ENCODE data around the gene ADAMTSL1.

DNA sequence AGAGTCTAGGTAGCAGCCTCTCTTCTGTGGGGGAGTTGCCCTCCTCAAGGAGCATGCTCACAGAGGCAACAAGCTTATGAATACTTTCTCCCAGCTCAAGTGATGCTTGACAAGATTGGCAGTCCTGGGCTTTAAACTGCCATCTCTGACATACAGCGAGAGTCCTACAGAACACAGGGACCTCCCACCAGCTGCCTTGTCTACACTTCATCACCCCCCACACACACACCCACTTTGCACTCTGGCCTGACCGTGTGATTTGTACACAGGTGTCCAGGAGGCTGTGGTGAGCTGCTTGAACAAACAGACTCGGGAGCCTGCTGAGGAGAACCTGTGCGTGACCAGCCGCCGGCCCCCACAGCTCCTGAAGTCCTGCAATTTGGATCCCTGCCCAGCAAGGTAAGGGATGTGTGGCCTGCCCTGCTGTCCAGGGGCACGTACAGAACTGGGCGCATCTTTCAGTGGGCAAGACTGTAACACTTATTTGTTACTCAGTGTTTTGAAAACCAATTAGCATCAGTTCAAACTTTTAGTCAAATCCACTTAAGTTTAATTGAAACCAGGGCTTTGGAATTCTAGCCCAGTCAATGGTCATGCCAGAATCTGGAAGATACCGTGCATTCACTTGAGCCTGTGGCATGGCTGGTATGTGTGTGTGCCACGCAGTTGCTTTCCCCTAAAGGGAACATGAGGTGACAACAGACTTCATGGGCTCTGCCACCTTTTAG lies 247.5 kb downstream of the ADAMTSL1 start:
- TF ChIP-seq, protein P1, sequence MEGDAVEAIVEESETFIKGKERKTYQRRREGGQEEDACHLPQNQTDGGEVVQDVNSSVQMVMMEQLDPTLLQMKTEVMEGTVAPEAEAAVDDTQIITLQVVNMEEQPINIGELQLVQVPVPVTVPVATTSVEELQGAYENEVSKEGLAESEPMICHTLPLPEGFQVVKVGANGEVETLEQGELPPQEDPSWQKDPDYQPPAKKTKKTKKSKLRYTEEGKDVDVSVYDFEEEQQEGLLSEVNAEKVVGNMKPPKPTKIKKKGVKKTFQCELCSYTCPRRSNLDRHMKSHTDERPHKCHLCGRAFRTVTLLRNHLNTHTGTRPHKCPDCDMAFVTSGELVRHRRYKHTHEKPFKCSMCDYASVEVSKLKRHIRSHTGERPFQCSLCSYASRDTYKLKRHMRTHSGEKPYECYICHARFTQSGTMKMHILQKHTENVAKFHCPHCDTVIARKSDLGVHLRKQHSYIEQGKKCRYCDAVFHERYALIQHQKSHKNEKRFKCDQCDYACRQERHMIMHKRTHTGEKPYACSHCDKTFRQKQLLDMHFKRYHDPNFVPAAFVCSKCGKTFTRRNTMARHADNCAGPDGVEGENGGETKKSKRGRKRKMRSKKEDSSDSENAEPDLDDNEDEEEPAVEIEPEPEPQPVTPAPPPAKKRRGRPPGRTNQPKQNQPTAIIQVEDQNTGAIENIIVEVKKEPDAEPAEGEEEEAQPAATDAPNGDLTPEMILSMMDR (conservative IDR thresholded peaks at IDR 0.05; ENCODE audit: low read length): no peak
- no peak for TF ChIP-seq EZH2phosphoT487 (IDR thresholded peaks at IDR 0.05; ENCODE audit: borderline replicate concordance)
